ENCODE data around the gene MRPL17.

- TF ChIP-seq, protein P1, sequence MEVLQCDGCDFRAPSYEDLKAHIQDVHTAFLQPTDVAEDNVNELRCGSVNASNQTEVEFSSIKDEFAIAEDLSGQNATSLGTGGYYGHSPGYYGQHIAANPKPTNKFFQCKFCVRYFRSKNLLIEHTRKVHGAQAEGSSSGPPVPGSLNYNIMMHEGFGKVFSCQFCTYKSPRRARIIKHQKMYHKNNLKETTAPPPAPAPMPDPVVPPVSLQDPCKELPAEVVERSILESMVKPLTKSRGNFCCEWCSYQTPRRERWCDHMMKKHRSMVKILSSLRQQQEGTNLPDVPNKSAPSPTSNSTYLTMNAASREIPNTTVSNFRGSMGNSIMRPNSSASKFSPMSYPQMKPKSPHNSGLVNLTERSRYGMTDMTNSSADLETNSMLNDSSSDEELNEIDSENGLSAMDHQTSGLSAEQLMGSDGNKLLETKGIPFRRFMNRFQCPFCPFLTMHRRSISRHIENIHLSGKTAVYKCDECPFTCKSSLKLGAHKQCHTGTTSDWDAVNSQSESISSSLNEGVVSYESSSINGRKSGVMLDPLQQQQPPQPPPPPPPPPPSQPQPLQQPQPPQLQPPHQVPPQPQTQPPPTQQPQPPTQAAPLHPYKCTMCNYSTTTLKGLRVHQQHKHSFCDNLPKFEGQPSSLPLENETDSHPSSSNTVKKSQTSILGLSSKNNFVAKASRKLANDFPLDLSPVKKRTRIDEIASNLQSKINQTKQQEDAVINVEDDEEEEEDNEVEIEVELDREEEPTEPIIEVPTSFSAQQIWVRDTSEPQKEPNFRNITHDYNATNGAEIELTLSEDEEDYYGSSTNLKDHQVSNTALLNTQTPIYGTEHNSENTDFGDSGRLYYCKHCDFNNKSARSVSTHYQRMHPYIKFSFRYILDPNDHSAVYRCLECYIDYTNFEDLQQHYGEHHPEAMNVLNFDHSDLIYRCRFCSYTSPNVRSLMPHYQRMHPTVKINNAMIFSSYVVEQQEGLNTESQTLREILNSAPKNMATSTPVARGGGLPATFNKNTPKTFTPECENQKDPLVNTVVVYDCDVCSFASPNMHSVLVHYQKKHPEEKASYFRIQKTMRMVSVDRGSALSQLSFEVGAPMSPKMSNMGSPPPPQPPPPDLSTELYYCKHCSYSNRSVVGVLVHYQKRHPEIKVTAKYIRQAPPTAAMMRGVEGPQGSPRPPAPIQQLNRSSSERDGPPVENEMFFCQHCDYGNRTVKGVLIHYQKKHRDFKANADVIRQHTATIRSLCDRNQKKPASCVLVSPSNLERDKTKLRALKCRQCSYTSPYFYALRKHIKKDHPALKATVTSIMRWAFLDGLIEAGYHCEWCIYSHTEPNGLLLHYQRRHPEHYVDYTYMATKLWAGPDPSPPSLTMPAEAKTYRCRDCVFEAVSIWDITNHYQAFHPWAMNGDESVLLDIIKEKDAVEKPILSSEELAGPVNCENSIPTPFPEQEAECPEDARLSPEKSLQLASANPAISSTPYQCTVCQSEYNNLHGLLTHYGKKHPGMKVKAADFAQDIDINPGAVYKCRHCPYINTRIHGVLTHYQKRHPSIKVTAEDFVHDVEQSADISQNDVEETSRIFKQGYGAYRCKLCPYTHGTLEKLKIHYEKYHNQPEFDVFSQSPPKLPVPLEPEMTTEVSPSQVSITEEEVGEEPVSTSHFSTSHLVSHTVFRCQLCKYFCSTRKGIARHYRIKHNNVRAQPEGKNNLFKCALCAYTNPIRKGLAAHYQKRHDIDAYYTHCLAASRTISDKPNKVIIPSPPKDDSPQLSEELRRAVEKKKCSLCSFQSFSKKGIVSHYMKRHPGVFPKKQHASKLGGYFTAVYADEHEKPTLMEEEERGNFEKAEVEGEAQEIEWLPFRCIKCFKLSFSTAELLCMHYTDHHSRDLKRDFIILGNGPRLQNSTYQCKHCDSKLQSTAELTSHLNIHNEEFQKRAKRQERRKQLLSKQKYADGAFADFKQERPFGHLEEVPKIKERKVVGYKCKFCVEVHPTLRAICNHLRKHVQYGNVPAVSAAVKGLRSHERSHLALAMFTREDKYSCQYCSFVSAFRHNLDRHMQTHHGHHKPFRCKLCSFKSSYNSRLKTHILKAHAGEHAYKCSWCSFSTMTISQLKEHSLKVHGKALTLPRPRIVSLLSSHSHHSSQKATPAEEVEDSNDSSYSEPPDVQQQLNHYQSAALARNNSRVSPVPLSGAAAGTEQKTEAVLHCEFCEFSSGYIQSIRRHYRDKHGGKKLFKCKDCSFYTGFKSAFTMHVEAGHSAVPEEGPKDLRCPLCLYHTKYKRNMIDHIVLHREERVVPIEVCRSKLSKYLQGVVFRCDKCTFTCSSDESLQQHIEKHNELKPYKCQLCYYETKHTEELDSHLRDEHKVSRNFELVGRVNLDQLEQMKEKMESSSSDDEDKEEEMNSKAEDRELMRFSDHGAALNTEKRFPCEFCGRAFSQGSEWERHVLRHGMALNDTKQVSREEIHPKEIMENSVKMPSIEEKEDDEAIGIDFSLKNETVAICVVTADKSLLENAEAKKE (CRISPR knock-in tag; IDR thresholded peaks at IDR 0.05): no peak
- TF ChIP-seq, protein P2, sequence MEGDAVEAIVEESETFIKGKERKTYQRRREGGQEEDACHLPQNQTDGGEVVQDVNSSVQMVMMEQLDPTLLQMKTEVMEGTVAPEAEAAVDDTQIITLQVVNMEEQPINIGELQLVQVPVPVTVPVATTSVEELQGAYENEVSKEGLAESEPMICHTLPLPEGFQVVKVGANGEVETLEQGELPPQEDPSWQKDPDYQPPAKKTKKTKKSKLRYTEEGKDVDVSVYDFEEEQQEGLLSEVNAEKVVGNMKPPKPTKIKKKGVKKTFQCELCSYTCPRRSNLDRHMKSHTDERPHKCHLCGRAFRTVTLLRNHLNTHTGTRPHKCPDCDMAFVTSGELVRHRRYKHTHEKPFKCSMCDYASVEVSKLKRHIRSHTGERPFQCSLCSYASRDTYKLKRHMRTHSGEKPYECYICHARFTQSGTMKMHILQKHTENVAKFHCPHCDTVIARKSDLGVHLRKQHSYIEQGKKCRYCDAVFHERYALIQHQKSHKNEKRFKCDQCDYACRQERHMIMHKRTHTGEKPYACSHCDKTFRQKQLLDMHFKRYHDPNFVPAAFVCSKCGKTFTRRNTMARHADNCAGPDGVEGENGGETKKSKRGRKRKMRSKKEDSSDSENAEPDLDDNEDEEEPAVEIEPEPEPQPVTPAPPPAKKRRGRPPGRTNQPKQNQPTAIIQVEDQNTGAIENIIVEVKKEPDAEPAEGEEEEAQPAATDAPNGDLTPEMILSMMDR (conservative IDR thresholded peaks at IDR 0.05; ENCODE audit: low read depth in 2 of 2): no peak
- no peak for TF ChIP-seq REST (IDR thresholded peaks at IDR 0.05; ENCODE audit: unreplicated experiment)
- peak; percentile 38 for TF ChIP-seq EZH2 (IDR thresholded peaks at IDR 0.05; ENCODE audit: low read depth, unreplicated experiment)
- TF ChIP-seq JUNB (IDR thresholded peaks at IDR 0.05; ENCODE audit: unreplicated experiment): no peak
- no peak for TF ChIP-seq POLR2AphosphoS5 (IDR thresholded peaks at IDR 0.05; ENCODE audit: low read depth)
These were observed 26.6 kb downstream of the MRPL17 start for GRCh38 chr11:6656584-6656915.

All from GM23338 (cell line).